ENCODE data around the gene POLR3H.
"Not testable (repeated sequence)": the region's sequence is repeated elsewhere in the genome, so short reads cannot be mapped to it uniquely, and the experiment has no call there.

The POLR3H gene

GRCh38 chr22:41561335-41561734, 17.1 kb upstream of the POLR3H start:
- H3K9me3 ChIP-seq (ENCODE audit: control insufficient read depth, insufficient read depth, low read depth, low read length): no peaks in the 10 kb centered on the region
- H3K36me3 ChIP-seq (ENCODE audit: control insufficient read depth in 2 of 2, insufficient read depth in 1 of 2, low read length in 2 of 2): no peaks in the 10 kb centered on the region
- ChIA-PET CTCF (interaction anchor here (0.6 to 2.0 kb wide), 4 partner anchors 15 to 913 kb away, joined by 3 to 15 read pairs (median 4); partner anchors contain the start of gene POLR3H), POLR2A (interaction anchor here (0.5 to 12.8 kb wide), 9 partner anchors 13 to 130 kb away, joined by 3 to 105 read pairs (median 7); partner anchors contain the start of genes ACO2, DESI1, PHF5A and PMM1)
- H3K4me3 ChIP-seq (ENCODE audit: low read depth, low read length): peak overlapping the region; percentile 46
- peaks cover 3% of the 10 kb centered on the region for H3K4me1 ChIP-seq (ENCODE audit: control insufficient read depth, insufficient read depth, low read length)
- no peak for TF ChIP-seq ATF2 (tag by site-specific recombination; IDR thresholded peaks at IDR 0.05; ENCODE audit: low read depth)
- TF ChIP-seq ZNF843 (tag by site-specific recombination; IDR thresholded peaks at IDR 0.05): no peak
- no peak for TF ChIP-seq ZNF521 (tag by site-specific recombination; IDR thresholded peaks at IDR 0.05)
- no peak for TF ChIP-seq ZBTB1 (tag by site-specific recombination; IDR thresholded peaks at IDR 0.05)
- TF ChIP-seq TCF7L2 (IDR thresholded peaks at IDR 0.05; ENCODE audit: borderline replicate concordance, low read depth, low read length): no peak
- no peak for TF ChIP-seq FEZF1 (tag by site-specific recombination; IDR thresholded peaks at IDR 0.05)
- TF ChIP-seq ZFP69B (tag by site-specific recombination; IDR thresholded peaks at IDR 0.05): no peak
- no peak for TF ChIP-seq BCL6B (tag by site-specific recombination; IDR thresholded peaks at IDR 0.05)
- TF ChIP-seq ZNF202 (tag by site-specific recombination; IDR thresholded peaks at IDR 0.05; ENCODE audit: borderline replicate concordance): no peak
- peak overlapping the region; percentile 25; the same call in 1 of the 2 replicates for H3K27ac ChIP-seq (ENCODE audit: extremely low read depth, low read depth, low read length)

GRCh38 chr22:41560095-41560471, 15.8 kb upstream of the POLR3H start:
- CTCF ChIA-PET: interaction anchor here (0.6 to 2.0 kb wide), 4 partner anchors 16 to 156 kb away, joined by 3 to 15 read pairs (median 4); partner anchors contain the start of gene POLR3H
- no peaks in the 10 kb centered on the region for H3K36me3 ChIP-seq (ENCODE audit: control insufficient read depth in 2 of 2, insufficient read depth in 1 of 2, low read length in 2 of 2)
- no peaks in the 10 kb centered on the region for H3K9me3 ChIP-seq (ENCODE audit: control insufficient read depth, insufficient read depth, low read depth, low read length)
- H3K4me1 ChIP-seq (ENCODE audit: control insufficient read depth, insufficient read depth, low read length): peaks cover 3% of the 10 kb centered on the region
- POLR2A ChIA-PET: interaction anchor here (0.9 to 12.8 kb wide), 9 partner anchors 10 to 114 kb away, joined by 4 to 105 read pairs (median 7); partner anchors contain the start of genes ACO2, DESI1, PHF5A and PMM1
- H3K4me3 ChIP-seq (ENCODE audit: low read depth, low read length): peak overlapping the region; percentile 16
- no peak overlapping the region for H3K27ac ChIP-seq (ENCODE audit: extremely low read depth, low read depth, low read length)
- TF ChIP-seq EGR2 (tag by site-specific recombination; IDR thresholded peaks at IDR 0.05; ENCODE audit: low read depth): no peak
- TF ChIP-seq ATF2 (tag by site-specific recombination; IDR thresholded peaks at IDR 0.05; ENCODE audit: low read depth): no peak
- TF ChIP-seq ZNF645 (tag by site-specific recombination; IDR thresholded peaks at IDR 0.05): no peak
- no peak for TF ChIP-seq IKZF3 (tag by site-specific recombination; IDR thresholded peaks at IDR 0.05)

- not testable (repeated sequence) for H3K9me3 ChIP-seq (ENCODE audit: control insufficient read depth, insufficient read depth, low read depth, low read length); H3K36me3 ChIP-seq (ENCODE audit: control insufficient read depth in 2 of 2, insufficient read depth in 1 of 2, low read length in 2 of 2); H3K27ac ChIP-seq (ENCODE audit: extremely low read depth, low read depth, low read length); H3K4me3 ChIP-seq (ENCODE audit: low read depth, low read length); H3K4me1 ChIP-seq (ENCODE audit: control insufficient read depth, insufficient read depth, low read length)
- POLR2A ChIA-PET: interaction anchor here (0.5 to 12.8 kb wide), 3 partner anchors 25 to 84 kb away, joined by 5 to 105 read pairs (median 7); partner anchors contain the start of gene PMM1
- CTCF ChIA-PET: interaction anchor here (0.8 to 2.2 kb wide), 3 partner anchors 15 to 61 kb away, joined by 3 to 5 read pairs (median 4); no protein-coding TSS in a partner anchor
- TF ChIP-seq EGR2 (tag by site-specific recombination; IDR thresholded peaks at IDR 0.05; ENCODE audit: low read depth): 0 out of 2 replicates have a peak, but pooled peaks have one; percentile 25
These were observed 14.0 kb upstream of the POLR3H start for GRCh38 chr22:41558241-41558630.
